NCI-H2107 (cell line): ENCODE data around the gene MYO18A.
A peak's percentile ranks its signal among the peaks of the same experiment; 100 is the strongest.
"Not testable (repeated sequence)": the region's sequence is repeated elsewhere in the genome, so short reads cannot be mapped to it uniquely, and the experiment has no call there.

Experiments used
- DNase-seq: peaks from one replicate; lab custom pipeline; 2025; lab: John Stamatoyannopoulos, UW

Gene MYO18A

DNA sequence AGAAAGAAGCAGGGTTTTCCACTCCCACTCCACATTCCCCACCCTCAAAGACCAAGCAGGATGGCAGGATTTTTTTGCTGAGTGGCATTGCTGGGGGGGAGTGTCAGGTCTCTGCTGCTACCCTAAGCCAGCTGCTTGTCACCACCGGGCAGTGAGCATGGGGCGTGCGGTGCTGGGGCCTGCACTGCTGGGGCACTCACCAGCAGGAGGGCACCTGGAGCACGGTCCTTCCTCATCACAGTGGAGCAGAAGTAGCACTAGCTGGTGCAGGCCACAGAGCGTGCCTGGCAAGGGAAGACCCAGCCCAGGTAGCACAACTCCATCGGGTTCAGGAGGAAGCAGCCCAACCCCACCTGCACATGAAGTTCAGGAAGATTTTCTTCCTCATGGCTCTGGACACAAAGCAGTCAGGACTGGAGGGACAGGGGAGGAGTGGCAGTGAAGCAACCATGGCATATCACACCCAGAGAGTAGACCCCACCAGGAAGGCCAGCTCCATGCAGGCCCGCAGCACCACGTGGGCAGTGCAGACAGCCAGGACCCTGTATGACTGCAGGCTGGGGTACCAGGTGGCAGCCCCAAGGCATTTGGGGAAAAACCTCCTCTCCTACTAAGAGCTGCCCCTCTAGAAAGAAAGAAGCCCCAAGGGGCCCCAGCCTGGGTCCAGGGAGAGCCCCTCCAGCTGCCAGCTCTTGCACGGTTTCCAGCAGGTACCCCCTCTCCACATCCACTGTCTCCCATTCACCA is 16.7 kb upstream of the MYO18A start:
- no peak for DNase-seq

GRCh38 chr17:29195465-29196081 is 15.4 kb upstream of the MYO18A start:
- no peak for DNase-seq

GRCh38 chr17:29194669-29195068 is 14.5 kb upstream of the MYO18A start:
- no peak for DNase-seq

GRCh38 chr17:29193146-29193545 is 12.9 kb upstream of the MYO18A start:
- no peak for DNase-seq

DNA sequence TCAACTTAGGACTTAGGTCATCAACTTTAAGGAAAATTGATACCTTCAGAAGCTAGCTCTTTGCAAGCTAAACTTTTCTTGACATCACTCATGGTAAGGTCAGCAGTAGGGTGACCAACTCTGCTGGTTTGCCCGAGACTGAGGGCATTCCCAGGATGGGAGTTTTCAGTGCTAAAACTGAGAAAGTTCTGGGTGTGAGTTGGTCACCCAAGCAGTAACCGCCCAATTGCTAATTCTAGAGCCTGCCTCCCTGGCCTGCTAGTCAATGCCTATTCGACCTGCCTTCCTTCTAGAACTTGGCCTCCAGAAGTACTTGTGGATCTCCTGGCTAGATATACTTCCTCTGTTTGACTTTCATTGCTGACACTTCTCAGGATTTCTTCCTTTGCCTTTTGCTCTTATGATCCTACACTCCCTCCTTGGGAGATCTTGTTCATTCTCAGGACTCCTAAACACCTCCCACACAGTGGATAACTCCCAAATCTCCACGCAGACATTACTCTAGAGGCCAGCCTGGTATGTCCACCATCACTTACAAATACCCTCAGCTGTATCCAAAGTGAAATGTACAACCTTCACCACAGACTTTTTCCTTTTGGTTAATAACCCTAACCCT is 10.5 kb upstream of the MYO18A start:
- DNase-seq: no peak

DNA sequence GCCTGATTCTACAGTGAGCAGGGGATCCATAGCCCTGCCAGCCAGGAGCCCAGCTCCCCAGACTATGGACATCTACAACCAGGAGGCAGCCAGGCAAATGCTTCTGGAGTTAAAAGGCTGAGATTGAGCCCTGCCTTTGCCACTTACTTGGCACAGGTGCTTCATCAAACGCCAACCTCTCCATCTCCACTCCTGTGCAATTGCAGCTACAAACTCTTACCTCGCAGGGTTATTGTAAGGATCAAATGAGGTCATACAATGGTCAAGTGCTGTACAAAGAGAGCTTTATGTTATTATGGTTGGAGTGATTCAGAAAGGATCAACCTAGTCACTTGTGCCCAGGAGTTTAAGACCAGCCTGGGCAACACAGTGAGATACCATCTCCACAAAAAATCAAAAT is 9.8 kb upstream of the MYO18A start:
- no peak for DNase-seq

- no peak for DNase-seq
Observed at GRCh38 chr17:29189355-29189754, 9.2 kb upstream of the MYO18A start.

DNA sequence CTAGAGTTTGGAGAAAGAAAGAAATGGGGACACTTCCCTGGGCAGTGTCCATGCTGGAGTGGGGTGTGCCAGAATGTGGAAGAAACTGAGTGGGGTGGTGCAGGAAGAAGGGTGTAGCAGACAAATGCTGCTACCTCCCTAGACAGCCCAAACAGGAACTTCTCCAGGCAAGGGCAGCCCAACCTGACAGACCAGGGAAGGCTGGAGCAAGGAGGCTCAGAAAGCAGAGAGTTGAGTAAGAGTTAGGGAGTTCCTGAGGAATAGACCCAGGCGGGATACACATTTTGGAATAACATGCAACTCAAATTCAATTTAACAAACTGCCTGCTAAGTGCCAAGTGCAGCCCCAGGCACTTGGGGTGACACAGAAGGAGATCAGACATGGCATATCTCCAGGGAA is 1.0 kb upstream of the MYO18A start:
- no peak for DNase-seq

GRCh38 chr17:29180788-29181160 is 576 bp upstream of the MYO18A start:
- no peak for DNase-seq

DNA sequence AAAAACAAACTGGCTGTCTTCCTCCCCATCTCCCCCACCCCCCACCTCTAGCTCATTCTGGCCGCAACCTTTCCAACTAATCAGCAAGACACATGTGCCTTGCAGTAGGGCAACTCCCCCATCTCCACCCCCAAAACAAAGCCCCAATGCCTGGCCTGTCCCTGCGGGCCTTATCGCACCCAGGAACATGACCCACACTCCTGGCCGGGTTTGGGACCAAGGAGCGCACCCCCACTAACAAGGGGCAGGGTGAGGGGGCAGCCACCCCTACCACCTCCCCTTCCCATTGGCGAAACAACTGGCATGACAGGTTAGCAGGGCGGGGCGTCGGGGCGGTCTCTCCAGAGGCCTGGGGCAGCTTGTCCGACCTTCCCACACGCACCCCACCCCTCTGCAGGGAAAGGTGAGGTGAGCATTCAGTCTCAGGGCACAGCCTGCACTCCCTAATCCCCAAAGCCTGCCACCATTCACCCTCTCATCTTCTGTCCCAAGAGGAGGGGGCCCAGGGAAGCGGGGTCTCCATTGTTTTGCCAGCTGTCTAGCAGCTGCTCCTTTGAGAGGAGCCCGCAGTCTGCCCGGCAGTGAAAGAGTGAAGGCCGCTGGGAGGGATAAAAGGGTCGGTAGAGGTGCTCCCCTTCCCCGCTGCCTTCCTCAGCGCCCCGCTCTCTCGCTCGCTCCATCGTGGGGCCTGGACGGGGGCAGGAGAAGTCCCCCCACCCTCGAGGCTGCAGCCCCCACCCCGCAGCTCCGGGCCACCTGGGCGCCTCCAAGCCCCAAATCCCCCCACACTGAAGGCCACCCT is 765 bp downstream of the MYO18A start:
- DNase-seq: no peak

DNA sequence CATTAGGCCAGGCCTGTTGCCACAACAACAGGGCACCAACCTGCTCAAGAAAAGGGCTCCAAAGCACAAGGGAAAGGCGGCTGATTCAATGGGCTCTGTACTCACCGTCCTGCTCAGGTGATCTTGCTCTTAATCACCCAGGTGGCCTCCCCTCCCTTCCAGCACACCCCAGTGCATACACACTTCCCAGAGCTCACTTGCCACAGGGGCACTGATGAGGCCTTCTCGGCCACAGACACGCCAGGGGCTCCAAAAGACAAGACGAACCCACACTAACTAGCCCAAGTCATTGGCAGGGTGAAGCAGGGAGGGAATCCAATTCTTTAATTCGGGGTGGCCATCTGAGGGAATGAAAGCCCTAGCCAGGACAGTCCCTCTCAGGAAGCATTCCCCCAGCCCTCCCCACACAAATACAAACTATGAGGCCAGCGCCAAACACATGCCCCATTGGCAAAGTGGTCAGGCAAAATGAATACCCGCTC is 1.4 kb downstream of the MYO18A start:
- no peak for DNase-seq

- no peak for DNase-seq
Observed at GRCh38 chr17:29177871-29178749, 2.1 kb downstream of the MYO18A start.

DNA sequence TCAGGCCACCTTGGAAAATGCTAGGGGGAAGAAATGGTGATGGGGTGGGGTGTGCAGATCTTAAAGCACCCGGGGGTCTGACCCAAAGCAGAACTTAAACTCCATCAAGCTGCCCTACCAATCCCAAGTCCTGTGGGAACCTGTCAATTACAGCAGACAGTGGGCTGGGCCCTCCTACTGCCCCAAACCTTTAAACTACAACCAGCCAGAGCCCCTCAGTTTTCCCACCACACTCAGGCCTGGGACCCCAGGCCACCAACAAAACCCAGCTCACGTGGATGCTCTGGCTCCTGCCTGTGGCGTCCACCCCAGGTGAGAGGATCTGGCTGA is 2.7 kb downstream of the MYO18A start:
- no peak for DNase-seq

GRCh38 chr17:29176558-29177351 is 3.4 kb downstream of the MYO18A start:
- peak; percentile 56 for DNase-seq

DNA sequence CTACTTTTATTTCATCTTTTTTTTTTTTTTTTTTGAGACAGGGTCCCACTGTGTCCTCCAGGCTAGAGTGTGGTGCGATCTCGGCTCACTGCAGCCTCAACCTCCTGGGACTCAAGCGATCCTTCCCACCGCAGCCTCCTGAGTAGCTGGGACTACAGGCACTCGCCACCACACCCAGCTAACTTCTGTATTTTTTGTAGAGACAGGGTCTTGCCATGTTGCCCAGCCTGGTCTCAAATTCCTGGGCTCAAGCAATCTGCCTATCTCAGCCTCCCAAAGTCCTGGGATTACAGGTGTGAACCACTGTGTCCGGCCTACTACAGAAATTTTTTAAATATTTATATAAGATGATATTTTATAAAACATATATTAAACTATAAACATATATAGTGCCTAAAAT is 4.8 kb downstream of the MYO18A start:
- no peak for DNase-seq

- DNase-seq: no peak
Observed at GRCh38 chr17:29172589-29172988, 7.6 kb downstream of the MYO18A start.

- no peak for DNase-seq
Observed at GRCh38 chr17:29170682-29171081, 9.5 kb downstream of the MYO18A start.

- DNase-seq: no peak
Observed at GRCh38 chr17:29169806-29170591, 10.2 kb downstream of the MYO18A start.

GRCh38 chr17:29168759-29169126 is 11.5 kb downstream of the MYO18A start:
- not testable (repeated sequence) for DNase-seq
